HK-2 (cell line): ENCODE measurements around the gene MYOD1.

Experiments used
- DNase-seq: peaks from one replicate; pipeline ENCODE4 v3.0.0-alpha.2; 2018; ENCODE audit not compliant: unreplicated experiment

Gene MYOD1

DNA sequence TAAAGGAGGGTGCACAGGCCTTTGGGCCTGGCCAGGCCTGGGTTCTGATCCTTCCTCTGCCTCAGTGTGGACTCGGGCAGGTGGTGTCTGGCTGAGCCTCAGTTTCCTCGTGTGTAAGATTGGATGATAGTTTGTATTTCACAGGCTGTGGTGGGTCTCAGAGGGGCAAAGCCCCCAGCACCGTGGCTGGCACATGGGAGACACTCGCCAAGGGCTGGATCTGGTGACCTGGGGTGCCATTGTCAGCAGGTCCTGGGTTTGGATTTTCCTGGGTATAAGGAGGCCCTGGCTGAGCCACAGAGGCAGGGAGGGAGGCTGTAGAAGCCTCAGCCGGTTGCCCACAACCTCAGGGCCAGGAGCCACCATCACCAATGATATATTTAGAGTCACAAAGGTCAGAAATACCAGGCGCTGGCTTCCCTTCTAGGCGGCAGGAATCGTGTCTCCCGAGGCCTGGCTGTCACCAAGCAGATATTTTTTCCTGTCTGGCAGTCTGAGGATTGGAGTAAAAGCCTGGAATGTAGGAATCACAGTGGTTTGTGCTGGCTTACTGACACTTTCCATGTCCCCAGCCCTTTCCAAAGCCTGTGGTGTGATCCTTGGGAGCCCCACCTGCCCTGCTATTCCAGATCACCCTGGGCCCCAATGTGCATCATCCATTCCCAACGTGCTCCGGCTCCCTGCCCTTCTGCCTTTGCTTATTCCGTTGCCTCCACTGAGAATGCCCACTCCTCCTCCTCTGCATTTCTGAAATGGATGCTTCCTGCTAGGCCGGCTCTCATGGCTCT is 30.8 kb downstream of the MYOD1 start:
- DNase-seq: no peak

DNA sequence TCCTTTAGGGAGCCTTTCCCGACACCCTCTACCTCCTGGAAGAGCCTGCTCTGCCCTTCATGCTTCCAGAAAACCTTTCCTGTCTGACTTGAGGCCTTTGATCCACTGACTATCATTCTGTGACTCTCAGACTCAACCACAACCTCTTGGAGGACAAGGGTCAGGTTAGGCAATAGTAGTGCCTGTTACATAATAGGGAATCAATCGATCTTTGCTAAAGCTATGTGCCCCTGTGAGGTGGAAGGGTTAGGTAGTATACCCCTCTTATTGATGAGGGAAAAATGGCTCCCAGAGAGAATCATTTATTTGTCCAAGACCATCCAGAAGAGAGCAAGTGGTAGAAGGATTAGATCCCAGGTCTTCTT is 31.4 kb downstream of the MYOD1 start:
- DNase-seq: no peak

DNA sequence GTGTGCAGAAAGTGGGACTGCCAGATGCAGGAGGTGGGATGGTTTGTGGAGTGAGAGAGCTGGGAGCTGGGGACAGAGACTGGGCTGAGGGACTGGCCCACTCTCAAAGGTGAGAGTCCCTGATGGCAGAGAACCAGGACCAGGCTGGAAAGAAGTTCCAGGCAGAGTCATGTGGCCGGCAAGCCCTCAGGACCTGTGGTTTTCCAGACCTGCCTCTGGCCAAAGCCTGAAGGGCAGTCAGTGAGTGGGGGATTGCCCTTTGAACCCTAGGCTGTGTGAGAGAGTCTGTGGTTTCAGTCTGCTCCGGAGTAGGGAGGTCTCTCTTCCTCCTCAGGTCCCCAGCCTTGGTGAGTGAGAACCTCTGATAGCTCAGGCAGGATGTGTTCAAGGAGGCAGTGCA is 32.2 kb downstream of the MYOD1 start:
- no peak for DNase-seq

DNA sequence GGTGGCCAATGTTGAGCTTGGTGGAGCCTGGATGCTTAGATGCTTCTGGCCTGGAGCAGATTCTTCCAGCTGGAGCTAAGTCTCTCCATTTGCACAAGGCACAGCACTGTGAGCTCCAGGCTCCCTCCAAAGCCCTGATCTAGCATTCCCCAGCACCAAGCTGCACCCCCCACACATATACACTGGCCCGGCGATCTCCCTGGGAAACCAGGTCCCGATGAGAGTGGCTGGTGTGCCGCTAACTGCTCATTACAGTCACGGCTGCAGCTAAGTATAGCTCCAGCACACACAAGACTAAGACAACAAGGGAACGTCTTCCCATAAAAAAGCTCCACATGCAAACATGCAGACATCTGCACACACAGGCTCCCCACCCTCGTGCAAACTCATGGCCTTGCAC is 32.8 kb downstream of the MYOD1 start:
- no peak for DNase-seq

DNA sequence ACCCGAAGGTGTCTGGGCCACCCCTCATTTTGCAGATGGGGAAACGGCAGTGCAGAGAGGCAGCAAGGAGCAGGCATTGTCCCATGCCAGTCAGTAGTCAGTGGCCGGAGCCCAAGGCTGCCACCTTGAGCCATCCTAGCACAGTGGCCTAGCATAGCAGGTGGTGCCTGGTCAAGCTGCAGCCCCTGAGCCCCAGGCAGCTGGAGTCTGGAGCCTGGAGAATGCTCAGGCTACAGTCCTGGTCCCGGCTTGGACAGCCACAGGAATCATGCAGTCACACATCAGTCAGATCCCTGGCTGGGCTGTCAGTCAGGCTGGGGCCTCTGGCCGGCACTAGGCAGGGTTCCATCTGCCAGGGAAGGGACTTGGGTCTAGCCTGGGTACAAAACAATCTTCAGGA is 33.8 kb downstream of the MYOD1 start:
- no peak for DNase-seq

DNA sequence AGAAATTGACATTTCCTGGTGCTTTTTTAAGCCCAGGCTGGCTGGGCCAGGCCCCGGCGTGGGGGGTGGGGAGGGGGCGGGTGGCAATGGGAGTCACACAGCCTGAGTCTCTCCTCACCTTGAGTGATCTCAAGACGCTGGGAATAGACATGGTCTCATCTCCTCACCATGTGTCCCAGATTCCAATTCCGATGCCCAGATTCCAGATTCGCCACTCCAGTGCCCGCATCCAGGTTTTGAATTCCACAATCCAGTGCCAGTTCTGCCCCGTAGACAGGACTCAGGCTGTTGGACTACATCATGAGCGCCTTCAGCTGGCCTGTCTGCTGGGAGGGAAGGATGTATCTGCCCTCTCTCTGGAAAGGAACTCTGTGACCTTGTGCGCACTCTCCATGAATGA is 34.3 kb downstream of the MYOD1 start:
- no peak for DNase-seq

DNA sequence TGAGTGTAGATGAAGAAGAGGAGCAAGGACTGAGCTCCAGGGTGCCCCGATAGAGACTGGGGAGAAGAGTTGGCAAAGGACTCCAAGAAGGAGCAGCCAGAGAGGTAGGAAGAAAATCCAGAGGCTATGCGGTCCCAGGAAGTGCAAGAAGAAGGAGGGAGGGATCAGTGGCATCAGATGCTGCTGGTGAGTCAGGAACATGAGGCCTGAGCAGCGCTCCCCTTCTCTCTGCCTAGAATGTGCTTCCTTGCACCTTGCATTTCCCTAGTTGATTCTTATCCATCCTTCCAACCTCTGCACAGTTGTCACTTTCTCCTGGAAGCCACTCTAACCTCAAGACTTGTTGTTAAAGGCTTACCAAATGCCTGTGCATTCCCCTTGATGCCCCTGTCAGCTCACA is 36.5 kb downstream of the MYOD1 start:
- DNase-seq: no peak

DNA sequence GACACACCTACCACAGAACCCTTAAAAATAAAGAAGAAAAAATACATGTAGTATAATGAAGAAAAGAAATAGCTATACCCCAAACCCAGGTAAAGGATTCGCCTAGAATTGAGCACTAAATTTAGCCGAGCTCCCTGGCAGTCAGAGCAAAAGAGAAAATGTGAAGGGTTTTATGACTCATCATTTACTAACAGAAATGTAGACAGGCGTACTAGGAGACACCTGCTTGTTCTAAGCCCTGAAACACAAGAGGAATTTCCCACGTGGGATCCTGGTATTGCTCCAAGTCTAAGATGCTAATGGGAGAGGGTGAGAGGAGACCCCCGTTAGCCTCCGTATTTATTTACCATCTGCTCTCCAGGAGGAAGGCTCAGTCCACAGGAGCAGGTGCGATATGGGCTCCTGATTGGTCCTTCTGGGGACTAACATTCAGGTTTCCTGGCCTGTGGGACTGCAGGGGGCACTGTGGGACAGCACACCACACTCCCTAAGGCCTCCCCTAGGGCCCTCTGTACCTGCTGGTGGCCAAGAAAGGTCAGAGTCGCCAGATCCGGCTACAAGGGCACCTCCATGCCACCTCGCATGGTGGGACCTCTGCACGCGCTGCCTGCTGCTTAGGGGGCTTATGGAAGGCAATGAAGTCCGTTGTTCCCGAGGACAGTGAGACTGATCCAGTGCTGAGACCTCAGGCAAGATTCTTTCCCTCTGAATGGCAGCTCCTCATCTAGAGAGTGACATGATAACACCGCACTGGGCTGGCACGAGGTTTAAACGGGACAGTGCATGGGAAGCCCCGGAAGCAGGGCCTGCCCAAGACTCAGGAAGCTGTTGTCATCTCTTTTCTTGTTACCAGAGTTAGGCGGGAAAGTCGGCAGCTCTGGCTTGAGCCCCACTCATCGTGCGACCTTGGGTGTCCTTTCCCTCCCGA is 41.0 kb downstream of the MYOD1 start:
- peak; percentile 21 for DNase-seq

DNA sequence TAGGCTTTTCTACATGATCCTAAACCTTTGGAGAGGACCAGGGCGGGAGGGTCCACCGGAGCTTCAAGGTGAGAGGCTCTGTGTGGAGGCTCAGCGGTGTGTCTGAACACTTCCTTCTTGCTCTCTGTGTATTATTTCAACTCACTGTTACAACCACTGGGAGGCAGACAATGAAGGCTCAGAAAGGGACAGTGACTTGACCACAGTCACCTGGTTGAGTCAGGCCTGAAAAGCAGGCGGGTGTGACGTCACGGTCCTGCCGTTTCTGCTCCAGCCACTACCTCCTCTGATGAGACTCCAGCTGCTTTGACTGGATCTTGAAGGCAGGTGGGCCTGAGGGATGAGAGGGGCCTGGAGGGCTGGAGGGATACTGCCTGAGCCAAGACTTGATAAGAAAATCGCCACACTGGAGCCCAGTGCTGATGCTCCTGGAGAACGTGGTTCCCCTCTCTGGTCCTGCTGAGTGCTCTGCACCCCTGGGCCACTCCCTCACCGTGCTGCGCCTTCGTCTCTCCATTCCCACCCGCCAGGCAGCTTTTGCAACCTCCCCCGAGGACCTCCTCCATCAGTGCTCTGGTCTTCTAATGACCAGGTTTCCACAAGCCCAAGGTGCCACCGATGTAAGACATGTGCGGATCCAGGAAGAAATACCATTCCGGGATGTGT is 43.1 kb downstream of the MYOD1 start:
- DNase-seq: no peak

DNA sequence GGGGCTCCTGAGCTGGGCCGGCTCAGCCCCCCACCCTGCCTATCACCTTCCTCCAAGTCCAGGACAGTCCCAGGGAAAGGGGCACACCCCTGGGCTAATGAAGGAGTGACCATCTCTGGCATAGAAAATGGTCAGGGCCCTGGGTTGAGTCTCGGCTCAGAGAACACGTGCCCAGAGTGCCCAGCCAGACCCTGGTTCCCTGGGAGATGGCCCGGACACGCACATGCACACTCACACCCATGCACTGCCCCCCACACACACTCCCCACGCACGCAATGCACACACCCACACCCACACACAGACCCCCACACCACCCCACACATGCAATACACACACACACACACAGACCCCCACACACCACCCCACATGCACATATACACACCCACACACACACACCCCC is 43.9 kb downstream of the MYOD1 start:
- DNase-seq: no peak

DNA sequence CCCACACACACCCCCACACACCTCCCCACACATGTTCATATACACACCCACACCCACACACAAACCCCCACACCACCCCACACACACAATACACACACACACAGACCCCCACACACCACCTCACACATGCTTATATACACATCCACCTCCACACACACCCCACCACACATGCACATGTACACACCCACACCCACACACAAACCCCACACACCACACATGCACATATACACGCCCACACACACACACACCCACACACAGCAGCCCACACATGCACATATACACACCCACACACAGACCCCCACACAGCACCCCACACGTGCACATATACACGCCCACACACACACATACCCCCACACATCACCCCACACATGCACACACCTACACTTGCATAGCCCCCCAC is 44.3 kb downstream of the MYOD1 start:
- no peak for DNase-seq

DNA sequence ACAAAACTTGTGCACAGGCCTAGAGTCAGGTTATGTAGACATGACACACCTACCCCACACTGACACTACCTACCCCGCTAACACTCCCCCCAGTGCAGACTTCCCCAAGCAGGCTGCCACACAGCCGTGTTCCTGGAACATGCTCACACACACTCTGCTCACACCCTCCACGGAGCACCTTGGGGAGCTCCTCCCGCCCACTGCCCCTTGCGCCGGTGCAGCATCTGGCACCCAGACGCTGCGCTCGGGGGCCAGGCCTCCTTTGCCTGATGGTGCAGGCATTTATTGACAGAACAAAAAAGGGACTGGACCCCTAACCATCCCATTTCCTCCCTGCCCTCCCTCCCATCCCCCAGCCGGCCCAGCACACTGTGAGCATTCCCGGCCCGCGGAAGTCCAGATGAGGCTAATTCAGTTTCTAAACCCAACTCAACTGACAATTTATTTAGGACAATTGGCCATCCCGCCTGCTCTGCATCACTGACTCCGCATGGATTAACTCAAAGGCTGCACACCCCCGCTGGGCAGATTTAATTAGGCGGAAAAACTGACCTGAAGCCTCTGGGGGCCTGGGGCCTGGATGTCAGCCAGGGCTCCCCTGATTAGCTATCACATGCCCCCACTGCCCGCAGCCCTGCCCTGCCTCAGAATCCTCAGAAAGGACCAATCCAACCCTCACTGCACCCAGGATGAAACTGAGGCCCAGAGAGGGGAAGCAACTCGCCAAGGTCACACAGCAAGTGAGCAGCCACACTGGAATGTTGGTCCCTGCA is 45.3 kb downstream of the MYOD1 start:
- no peak for DNase-seq

DNA sequence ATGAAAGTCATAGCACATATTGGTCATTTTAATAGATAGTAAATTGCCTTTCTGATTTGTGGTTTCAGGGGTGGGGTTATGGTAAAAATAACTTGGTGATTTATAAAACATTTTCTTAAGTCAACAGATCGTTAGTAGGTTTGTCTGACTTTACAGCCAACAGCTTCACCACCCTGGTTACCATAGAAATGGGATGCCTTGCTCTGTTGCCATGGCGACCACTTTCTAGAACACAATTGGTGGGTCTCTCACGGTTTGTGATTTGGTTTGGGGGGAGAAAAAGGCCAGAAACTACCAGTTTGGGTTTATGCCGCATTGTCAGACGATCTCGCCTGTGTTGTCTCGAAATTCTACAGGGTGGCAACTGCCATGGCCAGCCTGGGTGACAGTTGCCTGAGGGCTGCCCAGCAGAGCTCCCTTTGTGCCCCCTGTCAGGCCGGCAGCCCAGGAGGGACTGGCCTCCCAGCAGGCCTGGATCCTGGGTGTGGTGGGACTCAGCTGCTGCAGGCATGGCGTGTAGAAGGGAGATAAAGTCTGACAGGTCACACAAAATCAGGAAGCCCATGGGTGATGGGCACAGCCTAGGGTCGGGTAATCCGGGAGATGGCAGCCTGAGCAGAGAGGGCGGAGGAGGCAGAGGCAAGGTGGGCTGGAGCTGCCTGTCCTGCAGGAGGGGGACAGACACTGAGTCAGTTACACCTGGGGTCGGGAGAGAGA is 46.1 kb downstream of the MYOD1 start:
- DNase-seq: no peak

DNA sequence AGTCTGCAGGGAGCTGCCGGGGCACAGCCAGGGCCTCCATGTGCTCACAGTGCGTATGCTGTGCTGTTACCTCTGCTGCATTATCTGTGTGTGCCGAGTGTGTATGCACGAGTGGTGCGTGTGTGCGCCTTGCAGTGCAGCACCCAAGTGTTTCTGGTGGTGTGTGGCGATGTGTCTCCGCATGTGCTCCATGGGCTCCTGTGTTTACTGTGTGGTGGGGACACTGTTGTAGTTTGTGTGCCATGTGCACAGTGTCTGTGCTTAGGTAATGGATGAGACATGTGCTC is 46.6 kb downstream of the MYOD1 start:
- no peak for DNase-seq

DNA sequence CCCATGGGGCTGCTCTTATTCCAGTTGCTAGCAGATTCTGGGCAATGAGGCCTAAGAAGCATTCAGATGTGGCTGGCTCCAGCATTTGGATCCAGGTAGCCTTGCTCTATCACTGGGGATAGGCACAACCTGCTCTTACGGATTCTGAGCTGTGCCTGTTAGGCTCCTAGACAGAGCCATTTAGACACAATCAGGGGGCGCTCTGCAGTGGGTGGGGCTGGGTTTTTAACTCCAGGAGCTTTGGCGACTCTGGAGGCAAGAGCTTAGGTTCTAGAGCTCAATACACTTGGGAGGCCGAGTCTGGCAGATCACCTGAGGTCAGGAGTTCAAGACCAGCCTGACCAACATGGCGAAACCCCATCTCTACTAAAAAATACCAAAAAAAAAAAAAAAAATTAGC is 47.2 kb downstream of the MYOD1 start:
- no peak for DNase-seq

DNA sequence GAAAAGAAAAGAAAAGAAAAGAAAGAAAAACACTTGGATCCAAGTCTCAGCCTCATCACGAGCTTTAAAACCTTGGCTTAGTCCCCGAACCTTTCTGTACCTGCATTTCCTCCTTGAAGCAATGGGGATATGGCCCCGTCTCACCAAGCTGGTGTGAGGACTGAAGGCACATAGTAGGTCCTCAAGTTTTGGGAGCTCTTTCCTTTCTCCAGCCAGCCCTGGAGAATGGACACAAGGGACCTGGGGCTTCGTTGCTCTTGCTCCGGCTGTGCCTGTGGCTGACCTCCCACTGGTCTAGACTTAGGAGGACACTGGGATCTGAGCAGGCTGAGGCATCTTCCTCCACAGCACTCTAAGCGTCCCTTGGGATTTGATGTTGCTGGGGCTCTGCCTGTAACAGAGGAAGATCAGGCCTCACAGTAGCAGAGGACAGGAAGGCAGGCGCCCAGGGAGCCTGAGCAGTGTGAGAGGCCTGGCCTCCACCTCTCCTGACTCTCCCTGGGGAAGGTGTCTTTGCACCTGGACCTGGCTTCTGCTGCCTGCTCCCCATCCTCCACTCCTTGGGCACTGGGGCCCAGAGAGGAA is 48.0 kb downstream of the MYOD1 start:
- DNase-seq: no peak

DNA sequence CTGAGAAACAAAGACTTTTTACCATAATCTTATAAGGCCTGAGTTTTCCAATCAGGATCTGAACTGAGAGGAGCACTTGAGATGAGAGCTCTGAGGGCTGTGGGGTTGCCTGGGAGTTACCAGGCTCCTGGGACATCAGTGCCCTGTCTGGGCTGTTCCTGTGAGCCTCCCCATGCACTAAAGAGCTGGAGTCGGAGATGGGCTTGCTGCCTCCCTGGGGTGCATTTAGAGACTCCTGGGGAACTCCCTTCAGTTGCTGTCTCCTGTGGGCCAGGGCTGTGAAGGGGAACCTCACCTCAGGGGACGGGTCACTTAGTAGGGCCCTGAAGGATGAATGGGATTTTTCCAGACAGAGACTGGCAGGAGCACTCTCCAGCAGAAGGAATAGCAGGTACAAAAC is 48.5 kb downstream of the MYOD1 start:
- no peak for DNase-seq

DNA sequence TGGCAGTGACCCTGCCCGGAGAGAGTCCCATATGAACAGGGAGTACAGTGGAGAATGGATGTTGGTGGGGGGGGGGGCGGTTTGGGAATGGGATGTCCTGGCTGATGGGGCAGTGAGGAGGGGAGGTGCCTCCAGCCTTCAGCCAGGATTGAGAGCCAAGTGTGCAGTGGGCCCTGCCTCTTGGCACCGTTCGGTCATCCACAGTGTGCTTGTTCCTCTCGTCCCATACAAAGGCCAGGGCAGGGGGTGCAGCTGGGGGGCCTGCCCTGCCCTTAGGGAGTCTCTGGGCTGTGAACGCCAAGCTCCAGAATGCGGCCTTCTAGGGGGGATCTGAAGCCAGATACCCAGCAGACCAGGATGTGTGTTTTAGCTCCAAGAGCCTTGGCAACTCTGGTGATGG is 49.2 kb downstream of the MYOD1 start:
- DNase-seq: no peak

DNA sequence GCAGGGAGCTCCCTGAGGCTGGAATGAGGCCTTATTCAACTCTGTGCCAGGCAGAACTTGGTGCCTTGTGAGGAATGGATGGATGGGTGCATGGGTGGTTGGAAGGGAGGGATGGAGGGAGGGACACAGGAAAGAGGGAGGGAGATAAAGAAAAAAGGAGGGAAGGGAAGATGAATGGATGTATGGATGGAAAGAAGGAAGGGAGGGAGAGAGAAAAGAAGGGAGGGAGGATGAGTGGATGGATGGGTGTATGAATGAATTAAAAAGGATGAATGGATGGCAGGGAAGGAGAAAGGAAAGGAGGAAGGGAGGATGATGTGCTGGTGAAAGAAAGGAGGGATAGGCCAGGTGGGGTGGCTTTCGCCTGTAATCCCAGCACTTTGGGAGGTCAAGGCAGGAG is 49.8 kb downstream of the MYOD1 start:
- DNase-seq: no peak

DNA sequence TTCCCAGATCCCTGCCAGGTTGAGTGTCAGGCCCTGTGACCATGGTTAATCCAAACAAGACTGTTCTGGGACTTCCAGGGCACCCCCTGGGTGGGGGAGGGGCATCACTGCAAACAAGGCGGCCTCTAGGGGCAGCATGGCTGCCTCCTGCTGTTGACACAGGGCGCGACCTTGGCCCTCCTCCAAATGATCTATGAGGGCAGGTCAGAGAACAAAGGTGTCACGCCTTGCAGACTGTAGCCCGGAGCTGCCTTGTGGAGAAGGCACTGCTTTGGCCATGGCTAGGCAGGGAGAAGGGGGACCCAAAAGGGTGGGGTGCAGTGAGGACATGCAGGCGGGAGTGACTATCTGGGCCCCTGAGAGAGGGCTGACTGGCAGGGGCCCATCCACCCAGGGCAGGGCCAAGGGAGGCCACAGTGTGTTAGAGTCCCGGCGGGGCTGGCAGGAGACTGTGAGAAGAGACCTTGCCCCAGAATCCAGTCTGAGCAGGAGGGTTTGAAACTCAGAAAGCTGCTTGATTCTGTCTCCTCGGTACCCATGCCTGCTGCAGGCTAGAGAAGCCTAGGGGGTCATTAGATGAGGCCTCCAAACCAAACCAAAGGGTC is 50.8 kb downstream of the MYOD1 start:
- no peak for DNase-seq

DNA sequence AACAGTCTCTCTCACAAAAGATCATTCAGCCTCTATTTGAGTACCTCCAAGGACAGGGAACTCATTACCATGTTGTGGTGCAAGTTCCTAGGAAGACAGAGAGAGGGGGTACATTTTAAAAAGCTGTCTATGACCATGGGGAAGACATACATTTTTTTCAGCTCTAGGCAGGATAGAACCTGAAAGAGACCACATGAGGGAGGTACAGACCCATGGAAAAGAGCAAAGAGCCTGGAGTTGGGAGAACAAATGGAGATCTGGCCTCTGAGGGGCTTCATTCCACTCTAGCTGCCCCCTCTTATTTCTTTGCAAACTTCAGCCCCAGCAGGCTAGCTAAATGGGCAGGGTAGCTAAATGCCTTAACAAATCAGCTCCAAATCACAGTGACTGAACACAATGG is 51.5 kb downstream of the MYOD1 start:
- DNase-seq: no peak
